LHCN-M2 (cell line): ENCODE results near the gene BIN1. TPM values are rescaled to one million over a fixed set of nuclear protein-coding genes. Genes with fewer than 3 reads are reported as not detected.

Source experiments
- DNase-seq: peaks from one replicate; pipeline ENCODE4 v3.0.0-alpha.2; 2012; ENCODE audit warnings: low read depth
- total RNA-seq: library from RNA; depleted of rRNA; stranded (reverse); fragments of >200 nt; gene quantifications from 2 replicates; pipeline ENCODE4 v1.2.3, GENCODE V29; 2014

Gene BIN1
- total RNA-seq, 1 experiment from 2014 or later: 174 TPM

DNA sequence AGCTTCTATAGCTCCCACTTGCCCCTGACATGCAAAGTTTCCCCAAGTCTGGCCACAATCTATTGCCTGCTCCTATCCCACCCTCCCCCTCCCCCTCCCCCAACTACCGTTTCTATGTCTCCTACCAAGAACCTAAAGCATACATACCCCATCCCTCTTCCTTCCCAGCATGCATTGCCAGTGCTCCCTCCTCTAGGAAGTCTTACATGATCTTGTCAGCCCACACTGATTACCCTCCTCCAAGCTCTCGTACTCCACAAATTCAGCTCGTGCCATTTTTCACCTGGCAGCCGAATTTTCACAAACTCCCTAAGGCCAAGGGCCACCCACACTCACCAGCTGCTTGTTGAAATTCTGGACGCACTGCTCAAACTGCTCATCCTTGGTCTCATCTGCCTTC is 30.7 kb downstream of the BIN1 start:
- DNase-seq: no peak

- DNase-seq: no peak
These were observed 31.1 kb downstream of the BIN1 start for GRCh38 chr2:127075821-127076220.

DNA sequence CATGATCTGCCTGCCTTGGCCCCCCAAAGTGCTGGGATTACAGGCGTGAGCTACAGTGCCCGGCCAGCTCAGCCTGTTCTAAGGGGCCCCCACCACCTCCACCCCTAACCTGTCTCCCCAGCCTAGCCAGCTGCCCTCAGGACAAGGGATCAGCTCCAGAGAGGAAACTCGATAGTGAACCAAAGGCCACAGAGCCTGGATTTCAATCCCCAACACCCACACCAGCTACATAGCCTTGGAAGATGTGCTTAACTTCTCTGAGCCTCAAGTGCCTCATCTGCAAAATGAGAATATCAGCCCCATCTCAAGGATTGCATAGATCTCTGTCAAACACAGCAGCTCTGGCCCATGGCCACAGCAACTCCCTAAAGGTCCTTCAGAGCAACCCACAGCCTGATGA is 32.0 kb downstream of the BIN1 start:
- no peak for DNase-seq

DNA sequence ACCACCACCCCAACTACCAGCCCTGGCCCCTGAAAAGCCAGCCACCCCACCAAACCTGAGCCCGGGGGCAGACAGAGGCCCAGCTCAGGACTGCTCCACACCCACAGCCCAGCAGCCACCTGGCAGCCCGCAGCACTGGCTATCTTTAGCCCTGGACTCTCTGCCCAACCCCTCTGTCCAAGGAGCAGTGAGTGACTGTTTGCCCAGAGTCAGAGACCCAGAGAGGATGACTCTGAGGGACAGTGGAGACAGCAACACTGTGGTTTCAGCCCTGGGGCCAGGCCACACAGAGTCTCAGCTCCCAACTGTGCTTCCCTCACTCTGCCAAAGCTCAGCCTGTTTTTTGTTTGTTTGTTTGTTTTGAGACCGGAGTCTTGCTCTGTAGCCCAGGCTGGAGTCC is 32.6 kb downstream of the BIN1 start:
- DNase-seq: no peak

- DNase-seq: no peak
These were observed 34.0 kb downstream of the BIN1 start for GRCh38 chr2:127072970-127073369.

- no peak for DNase-seq
These were observed 34.6 kb downstream of the BIN1 start for GRCh38 chr2:127072396-127072795.

GRCh38 chr2:127071901-127072328 is 35.0 kb downstream of the BIN1 start:
- DNase-seq: no peak

- no peak for DNase-seq
These were observed 36.7 kb downstream of the BIN1 start for GRCh38 chr2:127070221-127070620.

GRCh38 chr2:127069536-127069935 is 37.4 kb downstream of the BIN1 start:
- DNase-seq: no peak

DNA sequence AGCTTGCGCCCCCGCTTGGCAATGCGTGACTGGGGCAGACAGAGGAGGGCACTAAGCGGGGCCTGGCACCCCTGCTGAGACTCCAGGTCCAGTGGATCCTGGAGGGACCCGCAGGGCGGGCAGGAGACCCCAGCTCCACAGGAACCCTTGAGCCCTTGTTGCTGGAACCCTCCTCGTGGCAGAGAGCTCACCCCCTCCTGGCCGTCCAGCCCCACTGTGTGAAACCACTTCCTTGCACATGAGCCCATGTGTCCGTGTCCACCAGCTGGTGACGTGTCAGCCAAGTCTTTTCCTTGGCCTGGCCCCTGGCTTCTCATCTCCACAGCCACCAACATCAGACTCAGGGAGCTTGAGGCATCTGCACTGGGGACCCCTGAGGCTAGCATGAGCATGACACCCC is 38.0 kb downstream of the BIN1 start:
- no peak for DNase-seq

DNA sequence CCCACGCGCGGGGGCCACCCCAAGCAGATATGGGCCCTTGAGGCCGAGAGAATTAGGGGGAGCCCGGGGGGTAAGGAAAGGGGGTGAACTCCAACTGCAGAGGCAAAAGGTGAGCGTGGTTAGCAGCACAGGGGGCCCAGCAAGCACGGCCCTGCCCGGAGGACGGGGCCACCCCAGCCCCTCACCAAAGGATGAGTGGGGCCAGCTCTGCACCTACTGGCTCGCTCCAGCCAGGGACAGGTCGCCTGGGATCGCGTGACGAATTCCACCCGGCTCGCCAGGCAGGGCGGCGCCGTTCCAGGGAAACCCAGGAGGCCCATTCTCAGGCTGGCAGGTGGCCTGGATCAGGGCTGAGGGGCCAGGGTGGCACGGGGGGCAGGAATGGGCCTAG is 38.6 kb downstream of the BIN1 start:
- DNase-seq: no peak

DNA sequence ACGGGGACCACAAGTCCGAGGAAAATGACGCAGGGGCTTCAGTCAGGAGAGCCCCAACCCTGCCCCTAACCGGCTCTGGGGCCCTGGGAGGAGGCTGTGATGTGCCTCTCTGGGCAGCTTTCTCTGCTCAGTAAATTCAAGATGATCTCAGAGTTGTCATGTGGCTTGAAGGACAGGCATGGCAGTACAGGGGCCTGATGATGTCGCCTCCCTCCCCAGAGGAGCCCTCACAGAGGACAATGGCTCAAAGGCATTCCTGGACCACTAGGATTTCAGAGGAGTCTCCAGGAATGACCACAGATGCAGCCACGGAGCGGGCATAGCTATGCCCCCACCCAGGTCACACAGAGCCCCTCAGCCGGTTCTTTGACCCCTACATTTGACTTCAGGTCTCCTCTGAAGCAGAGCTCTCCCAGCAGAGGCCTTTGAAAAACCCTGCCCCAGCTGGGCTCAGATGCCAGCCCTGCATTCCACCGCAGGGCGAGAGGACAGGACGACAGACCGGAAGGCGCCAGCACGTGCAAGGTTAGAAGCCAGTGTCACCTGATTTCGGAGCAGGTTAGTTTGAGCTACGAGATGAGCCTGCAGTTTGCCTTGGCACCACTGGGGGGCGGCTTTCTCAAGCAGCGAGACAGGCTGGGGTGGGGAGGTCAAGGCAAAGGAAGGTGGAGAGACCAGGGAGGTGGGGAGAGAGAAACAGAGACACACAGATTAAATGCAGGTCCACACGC is 39.2 kb downstream of the BIN1 start:
- peak; percentile 41 for DNase-seq

- peak; percentile 48 for DNase-seq
These were observed 40.0 kb downstream of the BIN1 start for GRCh38 chr2:127066942-127067341.

DNA sequence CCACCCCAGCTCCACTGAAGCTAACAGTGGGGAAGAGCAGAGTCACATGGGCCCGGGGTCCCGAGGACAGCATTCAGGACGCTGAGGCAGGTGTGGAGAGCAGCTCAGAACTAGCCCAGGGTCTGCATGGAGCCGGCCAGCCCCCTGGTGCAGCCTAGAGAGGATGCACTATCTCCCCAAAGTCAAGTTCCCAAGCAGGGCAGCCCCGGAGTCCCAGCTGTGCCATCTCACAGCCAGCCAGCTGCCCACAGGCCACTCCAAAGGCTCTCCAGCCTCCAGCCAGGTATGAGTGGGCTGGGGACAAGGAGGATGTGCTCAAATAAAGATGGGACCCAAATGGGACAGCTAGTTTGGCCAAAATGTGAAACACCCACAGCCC is 41.0 kb downstream of the BIN1 start:
- no peak for DNase-seq

DNA sequence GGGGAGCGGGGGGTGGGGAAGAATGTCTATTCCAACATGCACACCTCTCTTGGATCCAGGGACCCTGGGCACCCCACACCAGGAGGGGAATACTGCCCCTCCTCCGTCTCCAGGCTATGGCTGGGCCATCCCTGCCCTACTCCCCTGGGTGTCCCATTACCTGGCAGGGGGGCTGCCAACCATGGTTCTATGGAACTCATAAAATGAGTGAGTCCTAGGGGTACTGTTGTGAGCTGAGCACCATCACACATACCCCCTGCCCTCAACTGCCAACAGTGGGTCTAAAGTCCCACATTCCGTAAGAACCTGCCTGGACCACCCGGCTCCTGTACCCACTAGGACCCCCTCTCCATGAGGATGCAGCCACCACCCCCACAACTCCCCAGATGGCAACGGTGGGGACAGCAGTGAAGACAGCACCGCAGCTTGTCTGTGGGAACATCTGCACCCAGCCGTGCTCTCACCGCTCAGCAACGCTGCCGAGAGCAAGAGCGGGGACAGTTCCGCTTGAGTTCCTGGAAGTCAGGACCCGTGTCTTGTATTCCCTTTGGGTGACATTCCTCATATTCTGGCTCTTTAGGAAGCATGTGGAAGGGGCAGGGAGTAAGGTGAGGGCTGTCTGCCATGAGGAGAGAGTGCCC is 41.5 kb downstream of the BIN1 start:
- no peak for DNase-seq

DNA sequence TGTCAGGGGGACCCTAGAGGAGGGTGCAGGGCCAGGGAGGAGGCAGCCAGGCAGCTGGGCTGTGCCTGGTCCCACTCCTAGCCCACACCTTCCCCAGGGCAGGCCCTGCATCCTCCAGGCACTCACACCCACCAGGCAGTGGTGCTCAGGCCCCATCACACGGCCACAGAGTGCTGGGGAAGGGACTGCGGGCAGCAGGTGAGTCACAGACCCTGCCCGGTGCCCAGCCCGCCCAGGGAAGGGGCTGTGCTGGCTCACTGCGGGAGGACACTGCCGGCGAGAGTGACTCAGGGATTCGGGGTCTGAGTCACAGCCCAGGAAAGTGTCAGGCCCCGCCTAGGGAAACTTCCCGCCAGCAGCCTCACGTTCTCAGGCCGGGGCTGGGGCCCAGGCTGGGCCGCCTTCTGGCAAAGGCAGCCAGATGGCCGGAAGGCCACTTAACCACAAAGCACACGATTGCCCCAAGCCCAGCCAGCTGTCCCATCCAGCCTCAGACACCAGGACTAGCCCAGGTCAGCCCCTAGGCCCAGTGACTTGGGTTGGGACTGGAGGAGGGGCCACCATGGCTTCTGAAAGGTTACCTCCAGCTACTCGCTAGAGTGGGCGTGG is 42.2 kb downstream of the BIN1 start:
- DNase-seq: peak; percentile 98

DNA sequence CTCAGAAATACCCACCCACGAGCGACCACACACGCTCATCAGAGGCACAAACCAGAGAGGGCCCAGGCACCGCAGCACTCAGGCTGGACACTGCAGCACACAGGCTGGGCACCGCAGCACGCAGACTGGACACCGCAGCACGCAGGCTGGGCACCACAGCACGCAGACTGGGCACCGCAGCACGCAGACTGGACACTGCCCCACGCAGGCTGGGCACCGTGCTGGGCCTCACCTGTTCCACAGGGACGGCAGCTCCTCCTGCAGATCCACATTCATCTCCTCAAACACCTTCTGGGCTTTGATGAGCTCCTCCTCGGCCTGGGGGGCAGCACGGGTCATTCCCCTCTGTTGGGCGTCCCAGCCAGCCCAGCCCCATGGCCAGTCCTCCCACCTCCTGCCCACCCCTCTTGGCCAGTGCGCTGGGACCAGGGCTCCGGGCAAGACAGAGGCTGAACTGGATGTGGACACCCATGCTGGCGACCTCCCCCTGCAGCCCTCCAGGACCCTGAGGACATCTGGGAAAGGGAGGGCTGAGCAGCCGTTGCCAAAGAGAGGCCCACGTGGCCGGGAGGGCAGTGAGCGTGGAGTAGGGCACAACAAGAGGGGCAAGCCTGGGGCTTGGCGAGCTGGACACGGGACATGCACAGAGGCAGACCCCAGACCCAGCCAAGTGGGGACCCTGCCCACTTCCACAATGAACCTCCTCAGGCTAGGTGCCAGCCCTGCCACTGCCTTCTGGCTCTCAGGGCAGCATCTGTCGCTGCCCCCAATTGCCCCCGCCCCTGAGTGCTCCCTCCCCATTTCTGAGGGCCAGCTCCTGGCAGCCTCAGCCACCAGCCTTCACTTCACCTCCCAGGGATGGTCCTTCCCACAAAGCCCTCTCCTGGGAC is 43.0 kb downstream of the BIN1 start:
- no peak for DNase-seq

- DNase-seq: no peak
These were observed 45.3 kb downstream of the BIN1 start for GRCh38 chr2:127061375-127062273.

- no peak for DNase-seq
These were observed 46.5 kb downstream of the BIN1 start for GRCh38 chr2:127060264-127060945.

DNA sequence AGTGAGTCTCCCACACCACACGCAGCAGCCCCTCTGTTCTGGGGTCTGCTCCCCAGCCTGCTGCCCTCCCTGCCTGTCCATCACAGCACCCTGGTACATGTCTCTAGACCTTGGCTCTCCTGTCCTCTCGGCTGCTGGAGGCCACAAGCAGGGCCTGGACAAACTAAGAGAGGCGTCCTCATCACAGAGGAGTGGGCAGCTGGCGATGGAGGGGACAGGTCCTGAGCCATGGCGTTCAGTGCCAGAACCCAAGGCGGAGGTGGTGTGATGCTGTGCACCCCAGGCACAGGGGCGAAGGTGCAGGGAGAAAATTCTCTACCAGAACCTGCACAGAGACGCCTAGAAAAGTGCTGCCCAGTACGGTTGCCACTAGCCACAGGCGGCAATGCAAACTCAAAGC is 47.4 kb downstream of the BIN1 start:
- no peak for DNase-seq

- DNase-seq: no peak
These were observed 48.1 kb downstream of the BIN1 start for GRCh38 chr2:127058954-127059252.
